A549 (cell line): ENCODE measurements around the gene CDH22.

Experiments
- CHD4 ChIP-seq: fragments of 200-600 bp; sonication (generic); IDR thresholded peaks from 2 replicates; pipeline ENCODE4 v1.6.1; 2016; ENCODE audit warnings: antibody characterized with exemption, mild to moderate bottlenecking, borderline replicate concordance
- EP300 ChIP-seq, 2 experiments: fragments of >200 bp; sonication (Bioruptor Twin); formaldehyde crosslinking; IDR thresholded peaks; 2 replicates in 1 of 2; 3 replicates in 1 of 2; pipeline ENCODE4 v1.6.1; 2016 to 2017
- ESRRA ChIP-seq: fragments of 150-350 bp; IDR thresholded peaks from 2 replicates; pipeline ENCODE4 v1.6.1; 2014; ENCODE audit warnings: mild to moderate bottlenecking, low read length, borderline replicate concordance
- JUNB ChIP-seq: fragments of >200 bp; sonication (Bioruptor Twin); formaldehyde crosslinking; IDR thresholded peaks from 2 replicates; pipeline ENCODE4 v1.6.1; 2016
- KDM5A ChIP-seq: fragments of 200-600 bp; sonication (generic); IDR thresholded peaks from 2 replicates; pipeline ENCODE4 v1.6.1; 2016; ENCODE audit warnings: antibody characterized with exemption, mild to moderate bottlenecking
- MAX ChIP-seq: IDR thresholded peaks from 2 replicates; pipeline ENCODE4 v1.6.1; 2012
- MAZ ChIP-seq: fragments of 150-350 bp; IDR thresholded peaks from 2 replicates; pipeline ENCODE4 v1.6.1; 2014; ENCODE audit warnings: antibody characterized with exemption, low read depth, low read length, borderline replicate concordance
- POLR2A ChIP-seq: IDR thresholded peaks from 2 replicates; pipeline ENCODE4 v1.6.1; 2012; ENCODE audit warnings: mild to moderate bottlenecking, low read length
- RAD21 ChIP-seq, 2 experiments: fragments of >200 bp in 1 of 2; sonication (Bioruptor Twin) in 1 of 2; formaldehyde crosslinking in 1 of 2; IDR thresholded peaks in 1 of 2; conservative IDR thresholded peaks in 1 of 2; 2 replicates in 1 of 2; 3 replicates in 1 of 2; pipeline ENCODE4 v1.6.1; 2012 to 2018; ENCODE audit warnings: inconsistent platforms in 1 of 2
- RFX5 ChIP-seq: fragments of 450-650 bp; IDR thresholded peaks from 2 replicates; pipeline ENCODE4 v1.7.1; 2014; ENCODE audit warnings: antibody characterized with exemption, mild to moderate bottlenecking, moderate library complexity
- TP53 ChIP-seq: fragments of 250-450 bp; sonication (Bioruptor Pico); IDR thresholded peaks from 2 replicates; pipeline ENCODE4 v1.5.0; 2021; ENCODE audit warnings: mild to moderate bottlenecking, moderate library complexity
- TF ChIP-seq, protein P1 (sequence below): fragments of >200 bp; sonication (Bioruptor Twin); formaldehyde crosslinking; IDR thresholded peaks from 3 replicates; pipeline ENCODE4 v1.5.1; 2016
- TF ChIP-seq, protein P2 (sequence below): IDR thresholded peaks from 2 replicates; pipeline ENCODE4 v1.6.1; 2012
- TF ChIP-seq, protein P3 (sequence below): fragments of 200-600 bp; sonication (generic); IDR thresholded peaks from 2 replicates; pipeline ENCODE4 v1.6.1; 2016; ENCODE audit warnings: antibody characterized with exemption, mild to moderate bottlenecking, moderate library complexity

GRCh38 chr20:46158476-46158987 is 149.8 kb downstream of the CDH22 start:
- no peak for TF ChIP-seq MAZ
- TF ChIP-seq KDM5A, result no peak
- TF ChIP-seq POLR2A, result no peak
- TF ChIP-seq JUNB, result no peak
- TF ChIP-seq, protein P1, sequence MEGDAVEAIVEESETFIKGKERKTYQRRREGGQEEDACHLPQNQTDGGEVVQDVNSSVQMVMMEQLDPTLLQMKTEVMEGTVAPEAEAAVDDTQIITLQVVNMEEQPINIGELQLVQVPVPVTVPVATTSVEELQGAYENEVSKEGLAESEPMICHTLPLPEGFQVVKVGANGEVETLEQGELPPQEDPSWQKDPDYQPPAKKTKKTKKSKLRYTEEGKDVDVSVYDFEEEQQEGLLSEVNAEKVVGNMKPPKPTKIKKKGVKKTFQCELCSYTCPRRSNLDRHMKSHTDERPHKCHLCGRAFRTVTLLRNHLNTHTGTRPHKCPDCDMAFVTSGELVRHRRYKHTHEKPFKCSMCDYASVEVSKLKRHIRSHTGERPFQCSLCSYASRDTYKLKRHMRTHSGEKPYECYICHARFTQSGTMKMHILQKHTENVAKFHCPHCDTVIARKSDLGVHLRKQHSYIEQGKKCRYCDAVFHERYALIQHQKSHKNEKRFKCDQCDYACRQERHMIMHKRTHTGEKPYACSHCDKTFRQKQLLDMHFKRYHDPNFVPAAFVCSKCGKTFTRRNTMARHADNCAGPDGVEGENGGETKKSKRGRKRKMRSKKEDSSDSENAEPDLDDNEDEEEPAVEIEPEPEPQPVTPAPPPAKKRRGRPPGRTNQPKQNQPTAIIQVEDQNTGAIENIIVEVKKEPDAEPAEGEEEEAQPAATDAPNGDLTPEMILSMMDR, result no peak
- TF ChIP-seq, protein P2, sequence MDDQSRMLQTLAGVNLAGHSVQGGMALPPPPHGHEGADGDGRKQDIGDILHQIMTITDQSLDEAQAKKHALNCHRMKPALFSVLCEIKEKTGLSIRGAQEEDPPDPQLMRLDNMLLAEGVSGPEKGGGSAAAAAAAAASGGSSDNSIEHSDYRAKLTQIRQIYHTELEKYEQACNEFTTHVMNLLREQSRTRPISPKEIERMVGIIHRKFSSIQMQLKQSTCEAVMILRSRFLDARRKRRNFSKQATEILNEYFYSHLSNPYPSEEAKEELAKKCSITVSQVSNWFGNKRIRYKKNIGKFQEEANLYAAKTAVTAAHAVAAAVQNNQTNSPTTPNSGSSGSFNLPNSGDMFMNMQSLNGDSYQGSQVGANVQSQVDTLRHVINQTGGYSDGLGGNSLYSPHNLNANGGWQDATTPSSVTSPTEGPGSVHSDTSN, result no peak
- TF ChIP-seq ESRRA, result no peak
- TF ChIP-seq CHD4, result no peak
- no peak for TF ChIP-seq TP53 (CRISPR knock-in tag)
- TF ChIP-seq MAX, result no peak
- no peak for TF ChIP-seq RAD21 (conservative IDR thresholded peaks at IDR 0.05 in 1 of 2, IDR thresholded peaks at IDR 0.05 in 1 of 2)
- TF ChIP-seq, protein P3, sequence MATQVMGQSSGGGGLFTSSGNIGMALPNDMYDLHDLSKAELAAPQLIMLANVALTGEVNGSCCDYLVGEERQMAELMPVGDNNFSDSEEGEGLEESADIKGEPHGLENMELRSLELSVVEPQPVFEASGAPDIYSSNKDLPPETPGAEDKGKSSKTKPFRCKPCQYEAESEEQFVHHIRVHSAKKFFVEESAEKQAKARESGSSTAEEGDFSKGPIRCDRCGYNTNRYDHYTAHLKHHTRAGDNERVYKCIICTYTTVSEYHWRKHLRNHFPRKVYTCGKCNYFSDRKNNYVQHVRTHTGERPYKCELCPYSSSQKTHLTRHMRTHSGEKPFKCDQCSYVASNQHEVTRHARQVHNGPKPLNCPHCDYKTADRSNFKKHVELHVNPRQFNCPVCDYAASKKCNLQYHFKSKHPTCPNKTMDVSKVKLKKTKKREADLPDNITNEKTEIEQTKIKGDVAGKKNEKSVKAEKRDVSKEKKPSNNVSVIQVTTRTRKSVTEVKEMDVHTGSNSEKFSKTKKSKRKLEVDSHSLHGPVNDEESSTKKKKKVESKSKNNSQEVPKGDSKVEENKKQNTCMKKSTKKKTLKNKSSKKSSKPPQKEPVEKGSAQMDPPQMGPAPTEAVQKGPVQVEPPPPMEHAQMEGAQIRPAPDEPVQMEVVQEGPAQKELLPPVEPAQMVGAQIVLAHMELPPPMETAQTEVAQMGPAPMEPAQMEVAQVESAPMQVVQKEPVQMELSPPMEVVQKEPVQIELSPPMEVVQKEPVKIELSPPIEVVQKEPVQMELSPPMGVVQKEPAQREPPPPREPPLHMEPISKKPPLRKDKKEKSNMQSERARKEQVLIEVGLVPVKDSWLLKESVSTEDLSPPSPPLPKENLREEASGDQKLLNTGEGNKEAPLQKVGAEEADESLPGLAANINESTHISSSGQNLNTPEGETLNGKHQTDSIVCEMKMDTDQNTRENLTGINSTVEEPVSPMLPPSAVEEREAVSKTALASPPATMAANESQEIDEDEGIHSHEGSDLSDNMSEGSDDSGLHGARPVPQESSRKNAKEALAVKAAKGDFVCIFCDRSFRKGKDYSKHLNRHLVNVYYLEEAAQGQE, result no peak
- no peak for TF ChIP-seq RFX5
- no peak for TF ChIP-seq EP300 (IDR thresholded peaks at IDR 0.05)
